GM18870 (cell line): ENCODE results near the gene SMYD2.

Source experiments
- ATAC-seq: cut with Tn5 transposase; IDR thresholded peaks from one replicate; pipeline ENCODE4 v1.9.1; 2021; ENCODE audit warnings: moderate library complexity; ENCODE audit not compliant: unreplicated experiment

SMYD2 gene

GRCh38 chr1:214327514-214327913 is 46.6 kb downstream of the SMYD2 start:
- ATAC-seq: no peak

DNA sequence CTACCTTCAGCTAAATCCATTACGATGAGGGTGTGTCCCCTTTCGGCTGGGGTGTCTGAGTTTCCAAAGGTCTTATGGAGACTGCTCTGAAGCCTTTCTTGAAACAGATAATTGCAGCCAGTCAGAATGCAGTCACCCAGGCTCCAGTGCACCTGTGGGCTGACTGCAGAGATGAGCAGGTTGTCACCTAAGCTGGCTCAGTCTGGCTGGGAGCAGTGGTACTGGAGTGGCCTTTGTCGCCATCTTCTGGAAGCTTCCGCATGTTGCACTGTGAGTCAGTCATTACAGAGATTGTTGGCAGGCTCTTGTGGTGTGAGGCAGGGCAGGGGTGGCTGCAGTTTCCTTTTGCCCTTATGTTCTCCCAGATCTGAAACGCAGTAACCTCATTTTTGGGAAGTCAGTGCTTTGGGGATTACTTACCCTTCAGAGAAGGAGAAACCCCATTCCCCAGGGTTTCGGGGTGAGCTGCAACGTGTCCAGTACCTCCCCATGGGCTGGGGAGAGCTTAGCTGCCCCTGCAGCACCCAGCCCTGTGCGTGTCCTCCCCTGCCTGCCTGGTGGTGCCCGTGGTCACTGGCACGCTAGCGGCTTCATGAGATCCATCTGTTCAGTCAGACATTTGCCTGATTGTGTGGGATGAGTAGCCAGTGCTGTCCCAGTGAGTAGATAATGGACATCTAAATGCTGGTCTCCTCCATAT is 48.0 kb downstream of the SMYD2 start:
- ATAC-seq: peak; percentile 93

DNA sequence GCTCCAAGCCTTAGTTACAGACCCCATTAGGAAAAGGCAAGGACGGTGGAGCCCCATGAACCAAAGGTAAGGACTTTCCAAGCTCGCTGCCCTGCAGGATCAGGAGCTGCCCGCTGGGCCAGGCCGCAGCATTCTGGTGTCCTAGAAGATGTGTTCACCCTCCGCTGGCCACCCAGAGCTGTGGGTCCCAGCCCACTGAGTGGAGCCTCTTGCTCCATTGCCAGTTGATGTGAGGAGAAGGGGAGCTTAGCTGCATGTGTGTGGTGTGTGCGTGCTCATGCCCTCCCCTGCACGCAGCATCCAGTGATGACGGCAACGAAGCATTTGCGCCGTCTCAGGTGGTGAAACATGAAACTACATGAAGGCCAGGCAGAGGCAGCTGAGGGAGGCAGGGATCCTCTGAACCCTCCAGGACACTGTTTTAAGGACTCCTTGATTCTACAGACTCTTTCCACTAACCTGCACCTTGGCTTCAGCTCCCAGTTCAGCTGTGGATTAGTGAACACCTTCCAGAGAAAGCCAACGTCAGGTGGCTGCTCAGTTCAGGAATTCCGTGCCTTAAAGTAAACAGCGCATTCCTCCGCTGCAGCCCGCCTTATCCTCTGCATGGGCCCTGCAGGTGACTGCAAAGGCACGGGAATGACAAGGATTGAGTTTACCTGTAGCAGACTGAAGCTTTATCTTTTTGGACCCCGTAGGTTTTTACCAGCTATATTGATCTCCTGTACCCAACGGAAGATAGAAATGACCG is 48.7 kb downstream of the SMYD2 start:
- no peak for ATAC-seq

DNA sequence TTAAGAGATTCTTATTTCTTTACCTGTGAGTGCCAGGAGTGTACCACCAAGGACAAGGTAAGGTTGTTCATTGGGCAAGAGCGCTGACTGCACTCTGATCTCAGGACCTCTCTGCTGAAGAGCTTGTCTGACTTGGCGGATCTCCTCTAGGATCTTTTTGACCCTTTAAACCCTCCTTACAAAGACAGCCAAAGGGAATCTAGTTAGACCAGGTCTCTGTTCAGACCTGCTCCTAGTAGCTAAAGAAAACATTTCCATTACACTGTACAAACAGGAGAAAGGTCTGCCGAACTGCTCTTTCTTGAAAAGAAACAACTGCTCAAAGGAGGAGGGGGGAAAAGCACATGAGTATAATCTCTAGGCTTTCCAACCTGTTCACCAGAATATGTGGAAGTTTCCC is 49.3 kb downstream of the SMYD2 start:
- ATAC-seq: no peak

GRCh38 chr1:214330715-214331114 is 49.8 kb downstream of the SMYD2 start:
- no peak for ATAC-seq

DNA sequence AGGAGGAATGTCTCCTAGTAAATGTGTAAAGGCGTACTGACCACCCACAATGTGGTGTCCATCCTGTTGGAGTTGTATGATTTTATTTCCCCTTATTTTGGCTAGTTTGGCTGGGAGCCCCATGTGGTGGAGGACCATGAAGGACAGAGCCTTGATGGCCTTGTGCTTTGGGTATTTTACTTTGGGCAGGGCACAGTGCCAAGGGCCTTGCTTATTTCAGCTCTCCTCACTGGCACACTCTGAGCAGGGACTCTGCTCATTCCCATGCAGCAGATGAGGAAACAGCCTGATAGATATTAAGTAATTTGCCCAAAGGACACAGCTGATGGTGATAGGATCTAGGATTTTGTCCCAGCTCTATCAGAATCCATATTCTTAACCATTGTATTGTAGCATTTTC is 50.2 kb downstream of the SMYD2 start:
- ATAC-seq: no peak

GRCh38 chr1:214331827-214332423 is 51.0 kb downstream of the SMYD2 start:
- no peak for ATAC-seq

- no peak for ATAC-seq
Observed at GRCh38 chr1:214332946-214333798, 52.2 kb downstream of the SMYD2 start.

- ATAC-seq: no peak
Observed at GRCh38 chr1:214335567-214335966, 54.6 kb downstream of the SMYD2 start.

GRCh38 chr1:214337015-214337414 is 56.1 kb downstream of the SMYD2 start:
- ATAC-seq: no peak

DNA sequence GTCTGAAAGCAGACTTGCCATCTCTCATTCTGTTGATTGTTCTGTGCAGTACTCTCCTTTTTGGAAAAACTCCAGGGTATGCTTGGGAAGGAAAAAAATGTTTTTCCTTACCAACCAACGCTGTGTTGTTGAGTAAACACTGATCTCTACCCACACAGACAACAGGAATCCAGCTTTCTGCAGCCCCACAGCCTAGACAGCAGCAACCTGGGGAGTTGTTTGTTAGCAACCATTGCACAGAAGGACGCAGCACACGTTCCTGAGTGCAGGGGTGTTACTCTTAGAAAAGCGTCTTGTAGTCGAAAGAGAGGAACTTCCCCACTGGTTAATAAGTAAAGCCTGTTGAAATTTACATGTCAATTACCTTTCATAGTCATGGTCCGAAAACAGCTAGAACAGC is 56.6 kb downstream of the SMYD2 start:
- no peak for ATAC-seq

DNA sequence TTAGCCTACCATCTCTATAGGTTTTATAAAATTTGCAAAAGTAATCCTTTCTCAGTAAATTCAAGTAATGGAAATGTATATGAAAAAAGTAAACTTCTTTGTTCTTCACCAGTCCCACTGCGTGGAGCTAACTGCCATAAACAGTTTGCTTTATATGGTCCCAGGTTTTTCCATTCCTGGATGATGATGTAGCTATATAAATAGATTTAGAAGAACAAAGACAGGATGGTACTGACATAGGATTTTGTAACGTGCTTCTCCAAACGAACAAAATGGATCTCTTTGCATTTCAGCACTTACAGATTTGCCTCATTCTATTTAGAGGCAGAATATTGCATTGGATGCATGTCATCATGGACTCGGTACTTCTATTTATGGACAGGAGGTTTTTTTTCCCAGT is 57.3 kb downstream of the SMYD2 start:
- ATAC-seq: no peak

DNA sequence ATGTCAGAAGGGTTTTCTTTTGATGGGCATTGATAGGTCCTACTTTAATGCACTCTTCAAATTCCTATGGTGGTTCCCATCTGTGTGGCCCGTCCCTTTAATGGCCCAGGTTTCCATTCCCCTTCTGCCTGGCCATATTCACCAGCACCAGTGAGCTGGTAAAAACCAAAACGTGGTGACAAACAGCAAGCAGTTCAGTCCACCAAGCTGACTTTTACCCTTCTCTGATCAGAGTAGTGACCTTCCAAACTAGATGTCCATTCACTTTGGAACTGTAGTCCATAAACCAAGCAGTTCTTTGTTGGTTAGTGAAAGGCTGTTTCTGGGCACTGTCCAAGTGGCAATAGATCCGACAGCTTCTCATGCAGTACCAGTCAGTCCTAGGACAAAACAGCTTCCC is 60.5 kb downstream of the SMYD2 start:
- ATAC-seq: no peak

DNA sequence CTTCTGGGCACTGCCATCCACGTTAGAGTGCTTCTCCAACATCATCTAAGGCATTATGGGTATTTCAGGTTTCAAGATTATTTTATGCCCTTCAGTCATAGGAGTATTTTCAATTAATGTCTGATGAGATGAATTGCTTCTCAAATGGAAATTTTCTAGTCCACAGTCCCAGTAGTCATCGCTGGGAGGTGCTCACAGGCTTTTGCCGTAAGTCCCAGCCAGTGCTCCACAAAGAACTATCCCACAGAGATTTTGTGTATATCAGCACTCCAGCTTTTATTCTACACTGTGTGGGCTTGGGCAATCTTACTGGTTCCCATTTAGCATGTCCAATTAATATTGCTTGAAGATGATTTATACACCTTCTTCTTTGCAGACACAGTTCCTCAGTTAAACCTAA is 61.0 kb downstream of the SMYD2 start:
- ATAC-seq: no peak

- no peak for ATAC-seq
Observed at GRCh38 chr1:214342525-214342924, 61.6 kb downstream of the SMYD2 start.

DNA sequence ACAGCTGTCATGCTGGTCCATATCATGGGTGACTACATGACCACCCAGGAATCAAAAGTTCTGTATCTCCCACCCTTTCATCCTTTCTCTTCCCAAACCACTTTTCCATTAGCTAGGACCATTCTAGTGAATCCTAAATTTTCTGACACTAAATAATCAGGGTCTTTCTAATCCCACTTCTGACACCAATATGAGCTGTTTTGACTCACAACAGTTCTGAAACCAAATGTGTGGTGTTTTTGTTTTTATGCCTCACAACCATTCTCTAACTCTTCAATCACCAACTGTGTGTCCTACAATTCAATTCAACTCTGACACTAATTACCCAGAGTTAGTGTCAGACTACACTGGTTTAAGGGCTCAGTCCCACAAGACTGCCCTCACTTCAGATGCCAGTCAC is 63.9 kb downstream of the SMYD2 start:
- ATAC-seq: no peak

DNA sequence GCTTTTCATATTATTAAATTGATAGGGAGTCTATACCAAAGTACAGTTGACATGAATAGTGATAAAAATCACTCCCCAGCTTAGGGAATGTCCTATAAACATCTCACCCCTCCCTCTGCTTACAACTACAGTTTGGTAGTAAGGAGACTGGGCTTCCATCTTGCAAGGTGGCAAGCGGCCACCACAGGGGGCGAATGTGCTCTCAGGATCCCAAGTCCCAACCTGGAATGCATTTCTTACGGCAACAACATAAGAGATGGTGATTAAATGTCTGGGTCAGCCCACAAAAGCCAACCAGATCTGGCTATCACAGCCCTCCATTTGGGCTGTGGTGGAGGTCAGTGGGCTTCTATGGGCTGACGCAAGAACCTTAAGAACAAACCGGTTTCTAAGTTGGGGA is 68.0 kb downstream of the SMYD2 start:
- ATAC-seq: no peak

- no peak for ATAC-seq
Observed at GRCh38 chr1:214349781-214350180, 68.8 kb downstream of the SMYD2 start.

- ATAC-seq: no peak
Observed at GRCh38 chr1:214351551-214352277, 70.8 kb downstream of the SMYD2 start.

DNA sequence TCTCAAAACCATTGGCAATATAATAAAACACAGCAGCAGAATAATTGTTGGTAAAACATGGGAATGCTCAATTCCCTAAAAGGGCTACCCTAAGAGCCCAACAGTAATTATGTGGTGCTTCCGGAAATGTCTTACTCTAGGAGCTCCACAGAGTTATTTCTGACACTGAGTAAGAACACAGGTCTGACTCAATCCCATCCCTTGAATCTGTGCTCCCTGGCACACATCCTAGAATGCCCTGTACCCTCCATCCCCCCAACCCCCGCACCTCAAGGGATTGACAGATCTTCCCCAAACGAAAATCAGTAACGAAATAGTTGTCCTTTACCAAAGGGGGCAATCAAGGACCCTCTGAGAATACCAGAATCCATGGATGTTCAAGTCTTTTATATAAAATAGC is 71.9 kb downstream of the SMYD2 start:
- no peak for ATAC-seq
